IMR-90 (cell line): ENCODE results near the gene OST4. TPM values are rescaled to one million over a fixed set of nuclear protein-coding genes. Genes with fewer than 3 reads are reported as not detected.

Experiments
- ATAC-seq: fragments of 200-7000 bp; cut with Tn5 transposase; 2 replicates; pipeline ENCODE4 v1.9.1; 2020; ENCODE audit warnings: low read depth, mild to moderate bottlenecking, moderate library complexity
- BruUV-seq: library from RNA; stranded (reverse); fragments of 400-500 nt; replicated peaks from 2 replicates; lab custom pipeline; 2021; lab: Mats Ljungman, UMichigan
- CTCF ChIA-PET: fragments of 300-600 bp; formaldehyde crosslinking; extraction: SDS; loops from one replicate; lab custom pipeline; 2021; ENCODE audit warnings: antibody characterized with exemption; lab: Yijun Ruan, JAX
- POLR2A ChIA-PET: fragments of 300-600 bp; sonication (Branson Sonifier 250); formaldehyde crosslinking; loops from one replicate; lab custom pipeline; 2022; ENCODE audit warnings: antibody characterized with exemption; ENCODE audit not compliant: unreplicated experiment; lab: Charles Lee
- DNase-seq: peaks from one replicate; pipeline ENCODE4 v3.0.0; 2013
- H2AFZ ChIP-seq: replicated peaks from 2 replicates; pipeline ENCODE3; 2013; ENCODE audit warnings: low read length, mild to moderate bottlenecking; ENCODE audit not compliant: poor library complexity
- H2AK5ac ChIP-seq: 2 replicates; pipeline ENCODE4 v1.6.1; 2013; ENCODE audit warnings: low read depth, low read length, inconsistent platforms
- H2AK9ac ChIP-seq: replicated peaks from 2 replicates; pipeline ENCODE3; 2013; ENCODE audit warnings: mild to moderate bottlenecking, low read depth, low read length, moderate library complexity; ENCODE audit not compliant: poor library complexity
- H2BK120ac ChIP-seq: 2 replicates; pipeline ENCODE4 v1.6.1; 2013; ENCODE audit warnings: low read depth, low read length, inconsistent platforms
- H2BK15ac ChIP-seq: 3 replicates; pipeline ENCODE4 v1.6.1; 2013; ENCODE audit warnings: low read depth, low read length, inconsistent platforms
- H2BK20ac ChIP-seq: 2 replicates; pipeline ENCODE4 v1.6.1; 2013; ENCODE audit warnings: low read depth, mild to moderate bottlenecking, inconsistent platforms, low read length, moderate library complexity
- H2BK5ac ChIP-seq: 2 replicates; pipeline ENCODE4 v1.6.1; 2013; ENCODE audit warnings: mild to moderate bottlenecking, low read depth, low read length, inconsistent platforms; ENCODE audit not compliant: poor library complexity, severe bottlenecking
- H3K14ac ChIP-seq: replicated peaks from 2 replicates; pipeline ENCODE4 v1.6.1; 2013; ENCODE audit warnings: low read depth, low read length, inconsistent platforms
- H3K18ac ChIP-seq: 2 replicates; pipeline ENCODE4 v1.6.1; 2013; ENCODE audit warnings: low read depth, low read length, control low read depth
- H3K23ac ChIP-seq: 2 replicates; pipeline ENCODE4 v1.6.1; 2013; ENCODE audit warnings: low read depth, low read length, inconsistent platforms
- H3K27ac ChIP-seq: 2 replicates; pipeline ENCODE4 v1.5.1; 2013; ENCODE audit warnings: mild to moderate bottlenecking, control low read depth, low read length; ENCODE audit not compliant: insufficient read depth
- H3K27me3 ChIP-seq: 2 replicates; pipeline ENCODE4 v1.6.1; 2013; ENCODE audit warnings: low read length; ENCODE audit not compliant: control insufficient read depth, insufficient read depth
- H3K36me3 ChIP-seq: 2 replicates; pipeline ENCODE4 v1.6.1; 2013; ENCODE audit warnings: low read length, mixed read lengths; ENCODE audit not compliant: control insufficient read depth, insufficient read depth
- H3K4ac ChIP-seq: 2 replicates; pipeline ENCODE4 v1.6.1; 2013; ENCODE audit warnings: low read depth, low read length, inconsistent platforms
- H3K4me1 ChIP-seq: 2 replicates; pipeline ENCODE4 v1.6.1; 2013; ENCODE audit warnings: low read length, mixed read lengths; ENCODE audit not compliant: control insufficient read depth, insufficient read depth
- H3K4me2 ChIP-seq: 2 replicates; pipeline ENCODE4 v1.6.1; 2013; ENCODE audit warnings: low read depth, mild to moderate bottlenecking, control low read depth, low read length, moderate library complexity
- H3K4me3 ChIP-seq: 2 replicates; pipeline ENCODE4 v1.5.1; 2013; ENCODE audit warnings: low read depth, mild to moderate bottlenecking, control low read depth, low read length, moderate library complexity; ENCODE audit not compliant: insufficient read depth
- H3K56ac ChIP-seq: 2 replicates; pipeline ENCODE4 v1.6.1; 2013; ENCODE audit warnings: low read length, inconsistent platforms; ENCODE audit not compliant: insufficient read depth; ENCODE audit errors: extremely low read depth
- H3K79me1 ChIP-seq, 2 experiments: 2 replicates each; pipeline ENCODE4 v1.6.1; 2013; ENCODE audit warnings: low read length in 2 of 2, inconsistent platforms in 1 of 2, low read depth in 1 of 2
- H3K9ac ChIP-seq: 2 replicates; pipeline ENCODE4 v1.6.1; 2013; ENCODE audit warnings: low read depth, low read length, control low read depth
- H3K9me1 ChIP-seq: 2 replicates; pipeline ENCODE4 v1.6.1; 2013; ENCODE audit warnings: low read length, inconsistent platforms; ENCODE audit not compliant: insufficient read depth
- H3K9me3 ChIP-seq: 2 replicates; pipeline ENCODE4 v1.6.1; 2013; ENCODE audit warnings: low read length; ENCODE audit not compliant: control insufficient read depth, insufficient read depth
- H4K20me1 ChIP-seq: 2 replicates; pipeline ENCODE4 v1.6.1; 2013; ENCODE audit warnings: low read length, inconsistent platforms; ENCODE audit not compliant: insufficient read depth
- H4K5ac ChIP-seq: 2 replicates; pipeline ENCODE4 v1.6.1; 2013; ENCODE audit warnings: mild to moderate bottlenecking, low read depth, low read length, control low read depth
- H4K8ac ChIP-seq, 2 experiments: 2 replicates each; pipeline ENCODE4 v1.6.1; 2013; ENCODE audit warnings: low read depth in 2 of 2, low read length in 2 of 2, control low read depth in 1 of 2, inconsistent platforms in 1 of 2
- H4K91ac ChIP-seq: 2 replicates; pipeline ENCODE4 v1.6.1; 2013; ENCODE audit warnings: low read depth, low read length, inconsistent platforms; ENCODE audit not compliant: insufficient read depth
- BHLHE40 ChIP-seq: fragments of 150-350 bp; IDR thresholded peaks from 2 replicates; pipeline ENCODE4 v1.6.1; 2016; ENCODE audit warnings: mild to moderate bottlenecking, low read depth, low read length
- CEBPB ChIP-seq: IDR thresholded peaks from 2 replicates; pipeline ENCODE4 v1.6.1; 2012; ENCODE audit warnings: low read depth, low read length, improper control_type of control experiment
- CHD1 ChIP-seq: IDR thresholded peaks from 2 replicates; pipeline ENCODE4 v1.6.1; 2012; ENCODE audit warnings: low read depth, low read length, improper control_type of control experiment
- CTCF ChIP-seq: conservative IDR thresholded peaks from 2 replicates; pipeline ENCODE4 v1.5.1; 2012; ENCODE audit warnings: mild to moderate bottlenecking, low read depth, low read length, improper control_type of control experiment
- FOS ChIP-seq: fragments of 150-350 bp; IDR thresholded peaks from 2 replicates; pipeline ENCODE4 v1.6.1; 2016; ENCODE audit warnings: low read depth, low read length
- MAFK ChIP-seq: IDR thresholded peaks from 2 replicates; pipeline ENCODE4 v1.6.1; 2012; ENCODE audit warnings: low read depth, low read length, improper control_type of control experiment
- MAZ ChIP-seq: IDR thresholded peaks from 2 replicates; pipeline ENCODE4 v1.6.1; 2012; ENCODE audit warnings: low read depth, mild to moderate bottlenecking, low read length, improper control_type of control experiment, moderate library complexity, borderline replicate concordance
- MXI1 ChIP-seq: IDR thresholded peaks from 2 replicates; pipeline ENCODE4 v1.6.1; 2012; ENCODE audit warnings: low read depth, mild to moderate bottlenecking, low read length, moderate library complexity, borderline replicate concordance
- NFE2L2 ChIP-seq: fragments of 150-350 bp; IDR thresholded peaks from 2 replicates; pipeline ENCODE4 v1.6.1; 2016; ENCODE audit warnings: low read depth, mild to moderate bottlenecking, low read length
- POLR2A ChIP-seq: IDR thresholded peaks from 2 replicates; pipeline ENCODE4 v1.6.1; 2012; ENCODE audit warnings: mild to moderate bottlenecking, low read depth, low read length
- RAD21 ChIP-seq: IDR thresholded peaks from 2 replicates; pipeline ENCODE4 v1.6.1; 2012; ENCODE audit warnings: low read length, improper control_type of control experiment
- RCOR1 ChIP-seq: IDR thresholded peaks from 2 replicates; pipeline ENCODE4 v1.6.1; 2012; ENCODE audit warnings: mild to moderate bottlenecking, low read length, improper control_type of control experiment; ENCODE audit not compliant: insufficient replicate concordance
- RFX5 ChIP-seq: IDR thresholded peaks from 2 replicates; pipeline ENCODE4 v1.8.0; 2012; ENCODE audit warnings: low read depth, mild to moderate bottlenecking, low read length, moderate library complexity
- SMC3 ChIP-seq: fragments of 150-350 bp; IDR thresholded peaks from 2 replicates; pipeline ENCODE4 v1.6.1; 2016; ENCODE audit warnings: low read depth, mild to moderate bottlenecking, antibody characterized with exemption, low read length, moderate library complexity
- WGBS, 2 experiments: methylation state at CpG; one replicate each; pipeline versions ENCODE4 v1.1.5 to v1.1.7; 2013; ENCODE audit warnings: missing lambda C conversion rate in 2 of 2; ENCODE audit not compliant: insufficient read length in 1 of 2; ENCODE audit errors: extremely low coverage in 2 of 2; 5-methylcytosine and 5-hydroxymethylcytosine counted together
- dilution Hi-C: fragments of 300-500 bp; cut with HindIII; formaldehyde crosslinking; loops from one replicate; pipeline ENCODE4 v1.14.3; 2018; ENCODE audit warnings: low sequenced_read_pairs; ENCODE audit not compliant: unreplicated experiment
- in situ Hi-C: fragments of 300-500 bp; cut with MboI; formaldehyde crosslinking; loops from 3 replicates; pipeline ENCODE4 v1.14.3; 2019; ENCODE audit warnings: low sequenced_read_pairs, inconsistent platforms, mixed read lengths
- intact Hi-C: fragments of 100-400 bp; cut with micrococcal nuclease; formaldehyde crosslinking; loops from 2 replicates; pipeline ENCODE4 v1.10.0; 2022
- polyA plus RNA-seq, 3 experiments: library from polyadenylated mRNA; depleted of rRNA; stranded (reverse); fragments of >200 nt; gene quantifications; 2 replicates each; pipeline ENCODE4 v1.2.3, GENCODE V29; 2012; ENCODE audit warnings: low replicate concordance in 1 of 3
- total RNA-seq: library from RNA; depleted of rRNA; stranded (reverse); fragments of >200 nt; gene quantifications from 2 replicates; pipeline ENCODE4 v1.2.3, GENCODE V29; 2012
- TF ChIP-seq, protein P1 (sequence below): fragments of 150-350 bp; IDR thresholded peaks from 2 replicates; pipeline ENCODE4 v1.6.1; 2016; ENCODE audit warnings: low read depth, mild to moderate bottlenecking, low read length, moderate library complexity, borderline replicate concordance
- TF ChIP-seq, protein P2 (sequence below): fragments of 150-350 bp; IDR thresholded peaks from 2 replicates; pipeline ENCODE4 v1.6.1; 2017; ENCODE audit warnings: mild to moderate bottlenecking, antibody characterized with exemption, low read length, low read depth

OST4 gene
- total and polyA plus RNA-seq, 2 of the 4 experiments (the other 2 are of a cell fraction): 386 to 806 TPM

DNA sequence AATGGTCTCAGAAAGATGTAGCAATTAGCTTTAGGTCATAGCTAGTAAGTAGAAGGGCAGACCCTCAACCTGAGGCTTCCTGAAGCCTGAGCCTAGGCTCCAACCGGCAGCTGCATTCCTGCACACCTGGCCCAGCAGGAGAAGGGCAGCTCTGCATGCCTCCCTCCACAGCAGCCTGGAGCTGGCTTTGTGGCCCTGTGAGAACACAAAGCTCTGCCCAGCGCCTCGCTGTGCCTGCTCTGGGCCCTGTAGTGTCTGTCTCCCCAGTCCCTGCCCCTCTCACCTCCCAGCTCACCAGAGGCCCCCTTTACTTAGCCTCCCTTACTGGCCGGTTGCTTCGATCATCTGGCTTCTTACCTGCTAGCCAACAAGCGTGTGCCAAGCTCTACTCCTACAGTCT lies 32.0 kb downstream of the OST4 start:
- H3K4me3 ChIP-seq: no peak overlapping the region
- CTCF ChIA-PET: no interaction called here
- no peak overlapping the region for H4K91ac ChIP-seq
- ATAC-seq (no peak), DNase-seq (no peak)
- intact Hi-C loops: no loop called here
- no peak overlapping the region for H2BK5ac ChIP-seq
- H4K5ac ChIP-seq: no peak overlapping the region
- H4K8ac ChIP-seq: no peak overlapping the region
- H2BK20ac ChIP-seq: no peak overlapping the region
- no peak overlapping the region for H3K23ac ChIP-seq
- no peak overlapping the region for H3K56ac ChIP-seq
- H2BK120ac ChIP-seq: no peak overlapping the region
- in situ Hi-C loops: no loop called here
- no peak overlapping the region for H2BK15ac ChIP-seq
- no peak overlapping the region for H3K14ac ChIP-seq
- no peak overlapping the region for H2AK9ac ChIP-seq
- no peak overlapping the region for H3K27ac ChIP-seq
- peaks cover 24 to 57% of the 10 kb centered on the region in 2 experiments for H3K79me1 ChIP-seq
- peaks cover 74% of the 10 kb centered on the region for H3K36me3 ChIP-seq
- no peak overlapping the region for H3K4me2 ChIP-seq
- H4K20me1 ChIP-seq: peaks cover 34% of the 10 kb centered on the region
- BruUV-seq: no TSS peak
- dilution Hi-C loops: no loop called here
- H3K9me1 ChIP-seq: peaks cover 9% of the 10 kb centered on the region
- H3K18ac ChIP-seq: no peak overlapping the region
- no peaks in the 10 kb centered on the region for H3K9me3 ChIP-seq
- H3K27me3 ChIP-seq: no peaks in the 10 kb centered on the region
- H2AFZ ChIP-seq: no peak overlapping the region
- no peak overlapping the region for H3K9ac ChIP-seq
- WGBS, 2 experiments: 87% methylated on average over 3 of the region's 6 CpGs; no CpG with 5 or more reads in 1 of the 2 experiments
- POLR2A ChIA-PET: no interaction called here
- H3K4ac ChIP-seq: no peak overlapping the region
- TF ChIP-seq, protein P1, sequence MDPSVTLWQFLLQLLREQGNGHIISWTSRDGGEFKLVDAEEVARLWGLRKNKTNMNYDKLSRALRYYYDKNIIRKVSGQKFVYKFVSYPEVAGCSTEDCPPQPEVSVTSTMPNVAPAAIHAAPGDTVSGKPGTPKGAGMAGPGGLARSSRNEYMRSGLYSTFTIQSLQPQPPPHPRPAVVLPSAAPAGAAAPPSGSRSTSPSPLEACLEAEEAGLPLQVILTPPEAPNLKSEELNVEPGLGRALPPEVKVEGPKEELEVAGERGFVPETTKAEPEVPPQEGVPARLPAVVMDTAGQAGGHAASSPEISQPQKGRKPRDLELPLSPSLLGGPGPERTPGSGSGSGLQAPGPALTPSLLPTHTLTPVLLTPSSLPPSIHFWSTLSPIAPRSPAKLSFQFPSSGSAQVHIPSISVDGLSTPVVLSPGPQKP: no peak
- TF ChIP-seq MXI1 (no peak), CTCF (no peak), MAZ (no peak), NFE2L2 (no peak), RCOR1 (no peak), RFX5 (no peak), RAD21 (no peak), SMC3 (no peak), BHLHE40 (no peak), FOS (no peak), MAFK (no peak), CHD1 (no peak), CEBPB (no peak), POLR2A (no peak)
- TF ChIP-seq, protein P2, sequence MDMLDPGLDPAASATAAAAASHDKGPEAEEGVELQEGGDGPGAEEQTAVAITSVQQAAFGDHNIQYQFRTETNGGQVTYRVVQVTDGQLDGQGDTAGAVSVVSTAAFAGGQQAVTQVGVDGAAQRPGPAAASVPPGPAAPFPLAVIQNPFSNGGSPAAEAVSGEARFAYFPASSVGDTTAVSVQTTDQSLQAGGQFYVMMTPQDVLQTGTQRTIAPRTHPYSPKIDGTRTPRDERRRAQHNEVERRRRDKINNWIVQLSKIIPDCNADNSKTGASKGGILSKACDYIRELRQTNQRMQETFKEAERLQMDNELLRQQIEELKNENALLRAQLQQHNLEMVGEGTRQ: no peak
- H2AK5ac ChIP-seq: no peak overlapping the region
- H3K4me1 ChIP-seq: peaks cover 4% of the 10 kb centered on the region; the same call in 1 of the 2 replicates
